Effector memory CD4-positive, alpha-beta T cell (primary cell): ENCODE results near the gene DMRTC1B.
"Not testable (repeated sequence)": the region's sequence is repeated elsewhere in the genome, so short reads cannot be mapped to it uniquely, and the experiment has no call there.

Experiments used
- DNase-seq, 3 donors: peaks; one replicate each; pipeline ENCODE4 v3.0.0-alpha.2; 2020
- H3K27ac ChIP-seq: 2 replicates; pipeline ENCODE4 v1.7.0; 2013; ENCODE audit warnings: mild to moderate bottlenecking, low read length, moderate library complexity; ENCODE audit not compliant: insufficient read depth, poor library complexity, severe bottlenecking
- H3K27me3 ChIP-seq: replicated peaks from 2 replicates; pipeline ENCODE4 v1.7.0; 2013; ENCODE audit warnings: mild to moderate bottlenecking, low read length; ENCODE audit not compliant: insufficient read depth, control insufficient read depth, poor library complexity, severe bottlenecking
- H3K36me3 ChIP-seq: 2 replicates; pipeline ENCODE4 v1.7.0; 2013; ENCODE audit warnings: mild to moderate bottlenecking, low read length, moderate library complexity; ENCODE audit not compliant: control insufficient read depth, insufficient read depth
- H3K4me1 ChIP-seq: 2 replicates; pipeline ENCODE4 v1.7.0; 2013; ENCODE audit warnings: low read length, mild to moderate bottlenecking; ENCODE audit not compliant: control insufficient read depth, insufficient read depth, poor library complexity, severe bottlenecking
- H3K4me3 ChIP-seq: 2 replicates; pipeline ENCODE4 v1.7.0; 2013; ENCODE audit warnings: low read length, low read depth, mild to moderate bottlenecking; ENCODE audit not compliant: insufficient read depth, poor library complexity, severe bottlenecking
- H3K9me3 ChIP-seq: 2 replicates; pipeline ENCODE4 v1.7.0; 2013; ENCODE audit warnings: mild to moderate bottlenecking, low read length, moderate library complexity; ENCODE audit not compliant: control insufficient read depth
- total RNA-seq, 3 donors: gene quantifications; one replicate each; lab custom pipeline; 2026; lab: John Stamatoyannopoulos, UW

Gene DMRTC1B, protein sequence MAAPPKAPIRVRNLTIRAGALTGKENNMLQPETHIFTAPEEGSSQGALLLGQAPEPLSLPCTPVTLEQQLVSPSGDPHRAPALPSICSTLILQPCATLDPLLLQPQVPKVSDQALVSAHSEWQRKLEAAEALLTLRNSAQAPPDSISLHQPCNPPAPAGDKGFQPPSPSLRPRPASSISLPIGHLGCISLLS
- total RNA-seq, result 0 reads per million in 3 donors

DNA sequence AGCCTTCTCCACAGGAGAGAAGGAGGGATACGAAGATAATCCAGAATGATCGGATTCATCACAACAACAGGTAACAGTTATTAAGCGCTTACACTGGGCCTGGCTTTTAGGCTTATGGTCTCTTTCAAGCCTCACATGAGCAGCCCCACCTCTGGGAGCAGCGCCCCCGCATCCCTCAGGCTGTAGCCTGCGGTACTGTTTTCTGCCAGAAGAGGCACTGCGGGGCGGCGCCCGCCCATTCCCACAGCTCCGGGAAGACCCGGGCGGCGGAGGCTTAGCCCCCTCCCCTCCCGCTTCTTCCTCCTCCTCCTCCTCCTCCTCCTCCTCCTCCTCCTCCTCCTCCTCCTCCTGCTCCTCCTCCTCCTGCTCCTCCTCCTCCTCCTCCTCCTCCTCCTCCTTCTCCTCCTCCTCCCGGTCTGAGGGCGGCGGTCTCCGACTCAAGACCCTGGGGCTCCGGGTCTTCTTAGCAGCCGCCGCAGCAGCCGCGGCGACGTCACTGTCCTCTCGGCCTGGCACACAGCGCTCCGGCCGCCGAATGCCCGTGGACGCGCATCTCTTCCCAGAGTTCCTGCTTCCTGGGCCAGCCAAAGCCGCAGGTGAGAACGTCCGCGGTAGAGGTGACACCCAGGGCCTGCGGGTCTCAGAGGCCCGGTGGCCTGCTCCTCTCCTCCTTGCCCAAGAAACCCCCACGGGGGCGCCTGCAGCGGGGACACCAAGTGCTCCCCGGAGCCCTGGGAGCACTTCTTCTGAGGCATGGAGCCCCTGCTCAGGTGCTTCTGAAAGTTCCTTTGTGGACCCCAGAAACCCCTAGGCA, at the start of gene DMRTC1B:
DMRTC1B (plus strand) TSS at position 238 of the 814 bp plus-strand sequence. CDS start 68,246 bp downstream, outside the sequence.
- not testable (repeated sequence) for H3K4me1 ChIP-seq, H3K4me3 ChIP-seq, DNase-seq, H3K36me3 ChIP-seq, H3K9me3 ChIP-seq, H3K27ac ChIP-seq, H3K27me3 ChIP-seq

DNA sequence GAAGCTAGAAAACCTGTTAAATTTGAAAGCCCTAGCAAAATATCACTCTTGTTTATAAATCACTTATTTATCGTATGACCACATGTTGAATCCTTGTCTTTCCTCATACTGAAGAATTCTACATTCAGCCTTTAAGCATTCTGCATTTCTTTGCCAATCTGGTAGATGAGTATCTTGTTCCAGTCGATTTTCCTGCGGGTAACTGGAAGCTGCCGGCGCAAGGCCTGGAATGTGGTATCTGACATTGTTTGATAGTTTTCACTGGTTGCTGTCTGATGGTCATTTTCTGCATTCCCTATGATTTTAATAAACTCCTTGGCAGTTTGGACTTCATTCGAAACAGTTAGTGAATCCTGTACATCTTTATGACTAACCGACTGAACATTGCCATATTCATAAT, 48.8 kb upstream of the DMRTC1B start:
- Histone ChIP-seq H3K4me1 (no peaks in the 10 kb centered on the region), H3K27ac (no peak overlapping the region), H3K27me3 (no peaks in the 10 kb centered on the region), H3K36me3 (no peaks in the 10 kb centered on the region), H3K4me3 (no peak overlapping the region), H3K9me3 (no peaks in the 10 kb centered on the region)
- DNase-seq, result no peak

DNA sequence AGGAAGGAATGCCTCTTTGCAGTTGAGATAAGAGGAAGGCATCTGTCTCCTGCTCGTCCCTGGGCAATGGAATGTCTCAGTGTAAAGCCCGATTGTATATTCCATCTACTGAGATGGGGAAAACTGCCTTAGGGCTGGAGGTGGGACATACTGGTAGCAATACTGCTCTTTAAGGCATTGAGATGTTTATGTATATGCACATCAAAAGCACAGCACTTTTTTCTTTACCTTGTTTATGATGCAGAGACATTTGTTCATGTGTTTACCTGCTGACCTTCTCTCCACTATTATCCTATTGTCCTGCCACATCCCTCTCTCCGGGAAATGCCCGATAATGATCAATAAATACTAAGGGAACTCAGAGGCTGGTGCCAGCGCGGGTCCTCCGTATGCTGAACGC, 43.1 kb upstream of the DMRTC1B start:
- not testable (repeated sequence) for DNase-seq, H3K27ac ChIP-seq, H3K36me3 ChIP-seq, H3K9me3 ChIP-seq, H3K4me3 ChIP-seq, H3K4me1 ChIP-seq, H3K27me3 ChIP-seq

DNA sequence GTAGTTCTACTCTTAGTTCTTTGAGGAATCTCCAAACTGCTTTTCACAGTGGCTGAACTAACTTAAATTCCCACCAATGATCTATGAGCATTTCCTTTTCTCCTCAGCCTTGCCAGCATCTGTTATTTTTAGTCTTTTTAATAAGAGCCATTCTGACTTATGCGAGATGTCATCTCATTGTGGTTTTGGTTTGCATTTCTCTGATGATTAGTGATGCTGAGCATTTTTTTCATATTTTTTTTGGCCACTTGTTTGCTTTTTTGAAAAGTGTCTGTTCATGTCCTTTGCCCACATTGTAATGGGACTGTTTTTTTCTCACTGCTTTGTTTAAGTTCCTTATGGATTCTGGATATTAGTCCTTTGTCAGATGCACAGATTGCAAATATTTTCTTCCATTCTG, 41.1 kb upstream of the DMRTC1B start:
- DNase-seq, result no peak
- H3K4me1 ChIP-seq, result no peaks in the 10 kb centered on the region

DNA sequence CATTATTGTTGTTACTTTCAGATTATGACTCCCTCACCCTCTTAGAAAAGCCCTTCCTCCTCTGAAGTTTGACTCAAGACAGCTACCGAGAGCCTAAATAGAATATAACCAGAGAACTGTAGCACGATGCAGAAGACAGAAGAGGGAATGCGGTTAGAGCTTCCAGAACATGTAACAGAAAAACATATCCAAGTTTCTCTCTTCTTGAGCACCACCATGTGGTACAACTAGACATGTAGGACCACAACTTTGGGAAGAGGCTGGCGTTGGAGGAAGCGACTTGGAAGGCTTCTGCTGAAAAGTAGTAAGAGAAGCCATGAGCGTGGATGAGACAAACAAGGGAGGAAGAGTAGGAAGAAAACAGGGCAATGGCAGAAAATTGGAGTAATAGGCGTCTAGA, 31.1 kb upstream of the DMRTC1B start:
- H3K4me1 ChIP-seq, H3K9me3 ChIP-seq, H3K36me3 ChIP-seq, H3K27me3 ChIP-seq, DNase-seq, H3K27ac ChIP-seq, H3K4me3 ChIP-seq: not testable (repeated sequence)

More for the DNA sequence above, 41.1 kb upstream of the DMRTC1B start:
- no peaks in the 10 kb centered on the region for H3K27me3 ChIP-seq
- no peak overlapping the region for H3K4me3 ChIP-seq
- no peaks in the 10 kb centered on the region for H3K9me3 ChIP-seq
- H3K36me3 ChIP-seq, result no peaks in the 10 kb centered on the region
- H3K27ac ChIP-seq, result no peak overlapping the region

DNA sequence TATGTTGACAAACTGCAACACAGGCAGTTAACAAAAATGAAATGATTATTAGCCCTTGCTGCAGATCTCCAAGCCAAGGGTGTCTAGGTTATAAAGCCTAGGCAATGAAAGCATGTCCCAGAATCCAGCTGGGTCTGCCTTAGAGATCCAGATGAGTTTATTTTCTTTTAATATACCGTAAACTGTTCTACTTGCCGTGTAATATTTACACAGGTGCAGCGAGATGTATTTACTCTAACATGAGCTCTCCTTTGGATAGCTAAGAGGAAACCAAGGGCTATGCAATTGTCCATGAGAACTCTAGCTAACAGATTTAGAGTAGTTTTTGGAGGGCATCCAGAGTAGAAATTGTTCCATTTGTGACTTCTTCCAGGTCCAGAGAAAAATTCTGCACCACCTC, 28.1 kb upstream of the DMRTC1B start:
- H3K36me3 ChIP-seq, H3K27ac ChIP-seq, H3K27me3 ChIP-seq, H3K9me3 ChIP-seq, H3K4me1 ChIP-seq, DNase-seq, H3K4me3 ChIP-seq: not testable (repeated sequence)

DNA sequence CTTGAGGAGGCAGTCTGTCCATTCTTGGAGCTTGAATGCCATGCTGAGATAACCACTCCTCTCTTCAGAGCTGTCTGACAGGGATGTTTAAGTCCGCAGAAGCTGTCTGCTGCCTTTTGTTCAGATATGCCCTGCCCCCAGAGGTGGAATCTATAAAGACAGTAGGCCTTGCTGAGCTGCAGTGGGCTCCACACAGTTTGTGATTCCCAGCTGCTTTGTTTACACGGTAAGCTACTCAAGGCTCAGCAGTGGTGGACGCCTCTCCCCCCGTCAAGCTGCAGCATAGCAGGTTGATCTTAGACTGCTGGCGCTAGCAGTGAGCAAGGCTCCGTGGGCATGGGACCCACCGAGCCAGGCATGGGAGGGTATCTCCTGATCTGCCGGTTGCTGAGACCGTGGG, 16.2 kb upstream of the DMRTC1B start:
- not testable (repeated sequence) for H3K4me3 ChIP-seq, H3K9me3 ChIP-seq, H3K27me3 ChIP-seq, DNase-seq, H3K27ac ChIP-seq, H3K36me3 ChIP-seq, H3K4me1 ChIP-seq

DNA sequence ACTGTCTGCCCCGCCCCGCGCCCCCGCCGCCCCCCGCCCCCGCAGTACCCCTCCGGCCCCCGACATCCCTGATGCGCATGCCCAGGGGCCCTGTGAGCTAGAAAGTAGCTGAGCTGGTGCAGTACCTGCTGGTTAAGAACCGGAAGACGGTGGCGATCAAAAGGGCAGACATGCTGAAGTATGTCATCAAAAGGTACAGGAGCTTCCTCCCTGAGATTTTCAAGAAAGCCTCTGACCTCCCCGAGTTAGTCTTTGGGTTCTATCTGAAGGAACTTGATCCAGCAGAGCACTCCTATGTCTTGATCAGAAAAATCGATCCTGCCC, 739 bp downstream of the DMRTC1B start:
- not testable (repeated sequence) for H3K27ac ChIP-seq, H3K4me1 ChIP-seq, H3K4me3 ChIP-seq, H3K9me3 ChIP-seq, H3K27me3 ChIP-seq, DNase-seq, H3K36me3 ChIP-seq

DNA sequence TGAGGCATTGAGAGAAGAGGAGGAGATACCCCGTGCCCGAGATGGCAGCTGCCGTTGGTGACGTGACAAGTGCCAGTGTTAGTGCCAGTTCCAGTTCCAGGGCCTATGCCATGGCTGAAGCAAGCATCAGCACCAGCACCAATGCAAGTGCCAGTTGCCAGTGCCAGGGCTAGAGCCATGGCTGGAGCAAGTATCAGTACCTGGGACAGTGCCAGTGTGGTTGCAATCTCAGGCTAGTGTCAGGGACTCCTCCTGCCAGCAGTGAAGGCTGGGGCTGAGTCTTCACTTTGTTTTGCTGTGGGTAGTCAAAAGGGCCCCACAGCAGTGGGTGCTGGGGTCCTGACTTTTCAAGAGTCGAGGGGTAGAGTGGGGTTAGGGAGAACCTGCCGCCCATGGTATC, 1.5 kb downstream of the DMRTC1B start:
- H3K27ac ChIP-seq, H3K27me3 ChIP-seq, DNase-seq: not testable (repeated sequence)

DNA sequence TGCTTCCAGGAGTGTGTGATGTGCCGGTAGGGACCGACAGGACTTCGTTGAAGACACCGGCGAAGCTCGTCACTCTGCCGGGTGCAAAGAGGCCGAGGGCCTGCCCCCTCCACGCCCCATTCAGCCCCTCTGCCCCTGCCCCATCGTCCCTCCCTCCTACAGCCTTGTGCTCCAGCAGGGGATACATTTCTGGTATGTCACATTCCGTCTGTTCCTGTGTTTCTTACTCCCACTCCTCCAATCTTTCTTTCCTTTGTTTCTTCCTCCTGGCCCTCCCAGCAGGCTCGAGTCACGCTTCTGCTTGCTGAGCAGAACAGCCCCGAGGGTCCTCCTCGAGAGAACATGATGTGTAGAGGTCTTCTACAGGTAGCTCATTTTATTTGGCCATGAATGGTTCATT, 5.9 kb downstream of the DMRTC1B start, which contains the start of gene FAM236B:
FAM236B (minus strand) TSS at position 101 of the 400 bp plus-strand sequence; CDS start at position 1, 100 bp downstream.
- DNase-seq, H3K4me3 ChIP-seq, H3K27ac ChIP-seq, H3K36me3 ChIP-seq, H3K27me3 ChIP-seq, H3K9me3 ChIP-seq, H3K4me1 ChIP-seq: not testable (repeated sequence)

More for the DNA sequence above, 1.5 kb downstream of the DMRTC1B start:
- H3K9me3 ChIP-seq, H3K36me3 ChIP-seq, H3K4me1 ChIP-seq, H3K4me3 ChIP-seq: not testable (repeated sequence)
